ENCODE data around the gene PIH1D1. TPM values are rescaled to one million over a fixed set of nuclear protein-coding genes. Genes with fewer than 3 reads are reported as not detected.
A peak's percentile ranks its signal among the peaks of the same experiment; 100 is the strongest.

Gene PIH1D1
- total and polyA plus RNA-seq, 2 of the 13 experiments (the other 11 are each of a cell fraction or from before 2014, with no cell fraction given): 110 to 137 TPM

DNA sequence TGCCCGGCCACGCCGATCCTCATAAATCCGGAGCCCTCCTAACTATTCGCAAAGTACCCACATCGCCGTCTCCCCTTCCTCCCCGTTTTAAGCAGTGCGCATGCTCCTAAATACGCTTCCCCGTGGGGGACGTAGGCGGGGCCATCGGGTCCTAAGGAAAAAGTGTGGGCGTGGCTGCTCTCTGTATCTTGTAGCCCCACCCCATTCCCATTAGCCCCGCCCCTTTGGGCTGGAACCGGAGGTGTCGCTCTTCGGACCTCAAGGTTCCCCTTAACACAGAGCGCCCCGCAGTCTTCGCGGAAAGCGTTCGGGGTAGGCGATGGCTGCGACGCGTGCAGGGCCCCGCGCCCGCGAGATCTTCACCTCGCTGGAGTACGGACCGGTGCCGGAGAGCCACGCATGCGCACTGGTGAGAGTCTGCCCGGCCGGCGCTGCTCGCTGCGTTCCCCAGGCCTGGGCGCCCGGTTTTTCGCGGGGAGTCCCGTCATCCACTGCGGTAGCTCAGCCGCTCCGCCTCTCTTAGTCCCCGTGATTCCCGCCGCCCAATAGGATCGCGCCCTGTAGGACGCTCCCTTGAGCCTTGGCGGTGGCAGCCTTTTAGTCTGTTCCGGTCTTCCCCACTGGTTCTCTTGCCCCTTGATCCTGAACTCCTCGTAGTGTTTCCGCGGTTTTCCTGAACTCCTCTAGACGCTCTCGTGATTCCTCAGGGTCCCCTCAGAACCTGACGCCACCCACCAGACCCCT is 1.6 kb upstream of the PIH1D1 start, which contains the start of gene ALDH16A1 (continued):
- TF ChIP-seq ZC3H4 (CRISPR knock-in tag; IDR thresholded peaks at IDR 0.05; ENCODE audit: borderline replicate concordance): no peak
- TF ChIP-seq, protein P1, sequence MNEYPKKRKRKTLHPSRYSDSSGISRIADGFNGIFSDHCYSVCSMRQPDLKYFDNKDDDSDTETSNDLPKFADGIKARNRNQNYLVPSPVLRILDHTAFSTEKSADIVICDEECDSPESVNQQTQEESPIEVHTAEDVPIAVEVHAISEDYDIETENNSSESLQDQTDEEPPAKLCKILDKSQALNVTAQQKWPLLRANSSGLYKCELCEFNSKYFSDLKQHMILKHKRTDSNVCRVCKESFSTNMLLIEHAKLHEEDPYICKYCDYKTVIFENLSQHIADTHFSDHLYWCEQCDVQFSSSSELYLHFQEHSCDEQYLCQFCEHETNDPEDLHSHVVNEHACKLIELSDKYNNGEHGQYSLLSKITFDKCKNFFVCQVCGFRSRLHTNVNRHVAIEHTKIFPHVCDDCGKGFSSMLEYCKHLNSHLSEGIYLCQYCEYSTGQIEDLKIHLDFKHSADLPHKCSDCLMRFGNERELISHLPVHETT (CRISPR knock-in tag; conservative IDR thresholded peaks at IDR 0.05): peak; percentile 67; the same call in 1 of the 2 replicates
- TF ChIP-seq SP4 (CRISPR knock-in tag; IDR thresholded peaks at IDR 0.05): peak; percentile 95
- TF ChIP-seq, protein P2, sequence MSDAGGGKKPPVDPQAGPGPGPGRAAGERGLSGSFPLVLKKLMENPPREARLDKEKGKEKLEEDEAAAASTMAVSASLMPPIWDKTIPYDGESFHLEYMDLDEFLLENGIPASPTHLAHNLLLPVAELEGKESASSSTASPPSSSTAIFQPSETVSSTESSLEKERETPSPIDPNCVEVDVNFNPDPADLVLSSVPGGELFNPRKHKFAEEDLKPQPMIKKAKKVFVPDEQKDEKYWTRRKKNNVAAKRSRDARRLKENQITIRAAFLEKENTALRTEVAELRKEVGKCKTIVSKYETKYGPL (CRISPR knock-in tag; IDR thresholded peaks at IDR 0.05): no peak
- TF ChIP-seq FOXJ3 (CRISPR knock-in tag; IDR thresholded peaks at IDR 0.05; ENCODE audit: borderline replicate concordance): 0 out of 2 replicates have a peak, but pooled peaks have one; percentile 9
- peak; percentile 88 for TF ChIP-seq NFYB (CRISPR knock-in tag; IDR thresholded peaks at IDR 0.05)
- TF ChIP-seq, protein P3, sequence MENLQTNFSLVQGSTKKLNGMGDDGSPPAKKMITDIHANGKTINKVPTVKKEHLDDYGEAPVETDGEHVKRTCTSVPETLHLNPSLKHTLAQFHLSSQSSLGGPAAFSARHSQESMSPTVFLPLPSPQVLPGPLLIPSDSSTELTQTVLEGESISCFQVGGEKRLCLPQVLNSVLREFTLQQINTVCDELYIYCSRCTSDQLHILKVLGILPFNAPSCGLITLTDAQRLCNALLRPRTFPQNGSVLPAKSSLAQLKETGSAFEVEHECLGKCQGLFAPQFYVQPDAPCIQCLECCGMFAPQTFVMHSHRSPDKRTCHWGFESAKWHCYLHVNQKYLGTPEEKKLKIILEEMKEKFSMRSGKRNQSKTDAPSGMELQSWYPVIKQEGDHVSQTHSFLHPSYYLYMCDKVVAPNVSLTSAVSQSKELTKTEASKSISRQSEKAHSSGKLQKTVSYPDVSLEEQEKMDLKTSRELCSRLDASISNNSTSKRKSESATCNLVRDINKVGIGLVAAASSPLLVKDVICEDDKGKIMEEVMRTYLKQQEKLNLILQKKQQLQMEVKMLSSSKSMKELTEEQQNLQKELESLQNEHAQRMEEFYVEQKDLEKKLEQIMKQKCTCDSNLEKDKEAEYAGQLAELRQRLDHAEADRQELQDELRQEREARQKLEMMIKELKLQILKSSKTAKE (CRISPR knock-in tag; IDR thresholded peaks at IDR 0.05; ENCODE audit: borderline replicate concordance): no peak
- TF ChIP-seq ATF6 (CRISPR knock-in tag; conservative IDR thresholded peaks at IDR 0.05): no peak
- TF ChIP-seq ZNF607 (CRISPR knock-in tag; IDR thresholded peaks at IDR 0.05; ENCODE audit: borderline replicate concordance): no peak
- 0 out of 2 replicates have a peak, but pooled peaks have one; percentile 36 for TF ChIP-seq POLR2AphosphoS2 (IDR thresholded peaks at IDR 0.05; ENCODE audit: low read depth, low read length)
- TF ChIP-seq ZNF501 (CRISPR knock-in tag; IDR thresholded peaks at IDR 0.05): peak; percentile 69
- TF ChIP-seq ZBTB3 (CRISPR knock-in tag; IDR thresholded peaks at IDR 0.05; ENCODE audit: borderline replicate concordance, low read depth): no peak
- 0 out of 2 replicates have a peak, but pooled peaks have one; percentile 30 for TF ChIP-seq ZNF205 (CRISPR knock-in tag; IDR thresholded peaks at IDR 0.05)
- TF ChIP-seq DMAP1 (CRISPR knock-in tag; IDR thresholded peaks at IDR 0.05): peak; percentile 58
- peak; percentile 60 for TF ChIP-seq PITX1 (CRISPR knock-in tag; IDR thresholded peaks at IDR 0.05)
- no peak for TF ChIP-seq NFE2 (CRISPR knock-in tag; IDR thresholded peaks at IDR 0.05)
- no peak for TF ChIP-seq KDM3A (CRISPR knock-in tag; IDR thresholded peaks at IDR 0.05; ENCODE audit: low read depth)
- no peak for TF ChIP-seq ZNF660 (CRISPR knock-in tag; IDR thresholded peaks at IDR 0.05; ENCODE audit: borderline replicate concordance, low read depth)
- TF ChIP-seq ZNF207 (IDR thresholded peaks at IDR 0.05; ENCODE audit: borderline replicate concordance): no peak
- TF ChIP-seq, protein P4, sequence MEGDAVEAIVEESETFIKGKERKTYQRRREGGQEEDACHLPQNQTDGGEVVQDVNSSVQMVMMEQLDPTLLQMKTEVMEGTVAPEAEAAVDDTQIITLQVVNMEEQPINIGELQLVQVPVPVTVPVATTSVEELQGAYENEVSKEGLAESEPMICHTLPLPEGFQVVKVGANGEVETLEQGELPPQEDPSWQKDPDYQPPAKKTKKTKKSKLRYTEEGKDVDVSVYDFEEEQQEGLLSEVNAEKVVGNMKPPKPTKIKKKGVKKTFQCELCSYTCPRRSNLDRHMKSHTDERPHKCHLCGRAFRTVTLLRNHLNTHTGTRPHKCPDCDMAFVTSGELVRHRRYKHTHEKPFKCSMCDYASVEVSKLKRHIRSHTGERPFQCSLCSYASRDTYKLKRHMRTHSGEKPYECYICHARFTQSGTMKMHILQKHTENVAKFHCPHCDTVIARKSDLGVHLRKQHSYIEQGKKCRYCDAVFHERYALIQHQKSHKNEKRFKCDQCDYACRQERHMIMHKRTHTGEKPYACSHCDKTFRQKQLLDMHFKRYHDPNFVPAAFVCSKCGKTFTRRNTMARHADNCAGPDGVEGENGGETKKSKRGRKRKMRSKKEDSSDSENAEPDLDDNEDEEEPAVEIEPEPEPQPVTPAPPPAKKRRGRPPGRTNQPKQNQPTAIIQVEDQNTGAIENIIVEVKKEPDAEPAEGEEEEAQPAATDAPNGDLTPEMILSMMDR (CRISPR knock-in tag; IDR thresholded peaks at IDR 0.05): peak; percentile 9
